ENCODE measurements around the gene BABAM1.

Gene BABAM1

GRCh38 chr19:17322854-17323253 is 55.6 kb downstream of the BABAM1 start:
- H3K4me2 ChIP-seq (ENCODE audit: low read length) = no peak overlapping the region
- H3K27me3 ChIP-seq (ENCODE audit: control insufficient read depth, insufficient read depth, low read length) = no peaks in the 10 kb centered on the region
- H3K9me3 ChIP-seq (replicated peaks; ENCODE audit: low read length) = no peaks in the 10 kb centered on the region
- H3K9ac ChIP-seq (ENCODE audit: low read depth, low read length) = no peak overlapping the region
- no peaks in the 10 kb centered on the region for H3K4me1 ChIP-seq (ENCODE audit: control insufficient read depth, insufficient read depth, low read length)
- no peak overlapping the region for H3K4me3 ChIP-seq (ENCODE audit: low read length)
- H3K36me3 ChIP-seq (ENCODE audit: insufficient read depth, low read length) = peaks cover 36% of the 10 kb centered on the region

- Histone ChIP-seq H3K9ac (ENCODE audit: low read depth, low read length) (no peak overlapping the region), H3K27me3 (ENCODE audit: control insufficient read depth, insufficient read depth, low read length) (no peaks in the 10 kb centered on the region), H3K36me3 (ENCODE audit: insufficient read depth, low read length) (peaks cover 36% of the 10 kb centered on the region), H3K9me3 (replicated peaks; ENCODE audit: low read length) (no peaks in the 10 kb centered on the region), H3K4me1 (ENCODE audit: control insufficient read depth, insufficient read depth, low read length) (no peaks in the 10 kb centered on the region), H3K4me3 (ENCODE audit: low read length) (no peak overlapping the region), H3K4me2 (ENCODE audit: low read length) (no peak overlapping the region)
These were observed 56.2 kb downstream of the BABAM1 start for GRCh38 chr19:17323300-17323963.

GRCh38 chr19:17323964-17324332 is 56.7 kb downstream of the BABAM1 start:
- Histone ChIP-seq H3K4me2 (ENCODE audit: low read length) (no peak overlapping the region), H3K4me3 (ENCODE audit: low read length) (no peak overlapping the region), H3K36me3 (ENCODE audit: insufficient read depth, low read length) (peaks cover 34% of the 10 kb centered on the region), H3K4me1 (ENCODE audit: control insufficient read depth, insufficient read depth, low read length) (no peaks in the 10 kb centered on the region), H3K9ac (ENCODE audit: low read depth, low read length) (no peak overlapping the region), H3K27me3 (ENCODE audit: control insufficient read depth, insufficient read depth, low read length) (no peaks in the 10 kb centered on the region), H3K9me3 (replicated peaks; ENCODE audit: low read length) (no peaks in the 10 kb centered on the region)

GRCh38 chr19:17324357-17325114 is 57.3 kb downstream of the BABAM1 start:
- Histone ChIP-seq H3K4me2 (ENCODE audit: low read length) (no peak overlapping the region), H3K4me1 (ENCODE audit: control insufficient read depth, insufficient read depth, low read length) (no peaks in the 10 kb centered on the region), H3K4me3 (ENCODE audit: low read length) (no peak overlapping the region), H3K9ac (ENCODE audit: low read depth, low read length) (no peak overlapping the region), H3K36me3 (ENCODE audit: insufficient read depth, low read length) (peaks cover 29% of the 10 kb centered on the region), H3K9me3 (replicated peaks; ENCODE audit: low read length) (no peaks in the 10 kb centered on the region), H3K27me3 (ENCODE audit: control insufficient read depth, insufficient read depth, low read length) (no peaks in the 10 kb centered on the region)

- Histone ChIP-seq H3K27me3 (ENCODE audit: control insufficient read depth, insufficient read depth, low read length) (no peaks in the 10 kb centered on the region), H3K4me1 (ENCODE audit: control insufficient read depth, insufficient read depth, low read length) (no peaks in the 10 kb centered on the region), H3K9ac (ENCODE audit: low read depth, low read length) (no peak overlapping the region), H3K4me2 (ENCODE audit: low read length) (no peak overlapping the region), H3K36me3 (ENCODE audit: insufficient read depth, low read length) (peaks cover 25% of the 10 kb centered on the region), H3K9me3 (replicated peaks; ENCODE audit: low read length) (no peaks in the 10 kb centered on the region), H3K4me3 (ENCODE audit: low read length) (no peak overlapping the region)
These were observed 57.9 kb downstream of the BABAM1 start for GRCh38 chr19:17325133-17325532.

GRCh38 chr19:17325881-17326594 is 58.8 kb downstream of the BABAM1 start:
- no peaks in the 10 kb centered on the region for H3K4me1 ChIP-seq (ENCODE audit: control insufficient read depth, insufficient read depth, low read length)
- H3K4me3 ChIP-seq (ENCODE audit: low read length) = no peak overlapping the region
- H3K9ac ChIP-seq (ENCODE audit: low read depth, low read length) = no peak overlapping the region
- no peak overlapping the region for H3K4me2 ChIP-seq (ENCODE audit: low read length)
- H3K27me3 ChIP-seq (ENCODE audit: control insufficient read depth, insufficient read depth, low read length) = no peaks in the 10 kb centered on the region
- H3K36me3 ChIP-seq (ENCODE audit: insufficient read depth, low read length) = peaks cover 19% of the 10 kb centered on the region
- no peaks in the 10 kb centered on the region for H3K9me3 ChIP-seq (replicated peaks; ENCODE audit: low read length)

GRCh38 chr19:17326595-17326966 is 59.3 kb downstream of the BABAM1 start:
- H3K4me1 ChIP-seq (ENCODE audit: control insufficient read depth, insufficient read depth, low read length) = no peaks in the 10 kb centered on the region
- no peak overlapping the region for H3K4me3 ChIP-seq (ENCODE audit: low read length)
- H3K9me3 ChIP-seq (replicated peaks; ENCODE audit: low read length) = no peaks in the 10 kb centered on the region
- no peak overlapping the region for H3K4me2 ChIP-seq (ENCODE audit: low read length)
- no peaks in the 10 kb centered on the region for H3K27me3 ChIP-seq (ENCODE audit: control insufficient read depth, insufficient read depth, low read length)
- no peak overlapping the region for H3K9ac ChIP-seq (ENCODE audit: low read depth, low read length)
- H3K36me3 ChIP-seq (ENCODE audit: insufficient read depth, low read length) = peaks cover 16% of the 10 kb centered on the region

- Histone ChIP-seq H3K9me3 (replicated peaks; ENCODE audit: low read length) (no peaks in the 10 kb centered on the region), H3K4me2 (ENCODE audit: low read length) (no peak overlapping the region), H3K4me3 (ENCODE audit: low read length) (no peak overlapping the region), H3K27me3 (ENCODE audit: control insufficient read depth, insufficient read depth, low read length) (no peaks in the 10 kb centered on the region), H3K36me3 (ENCODE audit: insufficient read depth, low read length) (peaks cover 10% of the 10 kb centered on the region), H3K9ac (ENCODE audit: low read depth, low read length) (no peak overlapping the region), H3K4me1 (ENCODE audit: control insufficient read depth, insufficient read depth, low read length) (no peaks in the 10 kb centered on the region)
These were observed 59.9 kb downstream of the BABAM1 start for GRCh38 chr19:17327068-17327653.

- H3K36me3 ChIP-seq (ENCODE audit: insufficient read depth, low read length) = peaks cover 4% of the 10 kb centered on the region
- no peaks in the 10 kb centered on the region for H3K4me1 ChIP-seq (ENCODE audit: control insufficient read depth, insufficient read depth, low read length)
- no peak overlapping the region for H3K9ac ChIP-seq (ENCODE audit: low read depth, low read length)
- H3K9me3 ChIP-seq (replicated peaks; ENCODE audit: low read length) = no peaks in the 10 kb centered on the region
- H3K4me3 ChIP-seq (ENCODE audit: low read length) = no peak overlapping the region
- no peak overlapping the region for H3K4me2 ChIP-seq (ENCODE audit: low read length)
- no peaks in the 10 kb centered on the region for H3K27me3 ChIP-seq (ENCODE audit: control insufficient read depth, insufficient read depth, low read length)
These were observed 60.6 kb downstream of the BABAM1 start for GRCh38 chr19:17327654-17328516.

Measured in skeletal muscle satellite cell (primary cell).